Gastroesophageal sphincter (tissue), 4 donors: ENCODE data around the gene KCNJ11. TPM values are rescaled to one million over a fixed set of nuclear protein-coding genes. Genes with fewer than 3 reads are reported as not detected.
"Not testable (repeated sequence)": the region's sequence is repeated elsewhere in the genome, so short reads cannot be mapped to it uniquely, and the experiment has no call there.

Experiments
- ATAC-seq: fragments of 150-250 bp; one replicate; pipeline ENCODE4 v1.9.1; 2016; ENCODE audit warnings: mild to moderate bottlenecking, moderate library complexity
- H3K27ac ChIP-seq, 4 donors: fragments of 200-600 bp; sonication (generic) in 3 of 4; 1 replicate in 3 of 4; 2 replicates in 1 of 4; pipeline ENCODE4 v1.5.1; 2016 to 2019
- H3K27me3 ChIP-seq: fragments of 200-600 bp; sonication (generic); one replicate; pipeline ENCODE4 v1.5.1; 2019
- H3K36me3 ChIP-seq, 2 donors: fragments of 200-600 bp; sonication (generic); one replicate each; pipeline ENCODE4 v1.5.1; 2019; ENCODE audit warnings: control low read depth in 1 of 2
- H3K4me1 ChIP-seq, 3 donors: fragments of 200-600 bp; sonication (generic); 1 replicate in 2 of 3; 2 replicates in 1 of 3; pipeline ENCODE4 v1.5.1; 2016 to 2019; ENCODE audit warnings: control low read depth in 2 of 3
- H3K4me3 ChIP-seq, 2 donors: fragments of 200-600 bp; sonication (generic); one replicate each; pipeline ENCODE4 v1.5.1; 2019; ENCODE audit warnings: mild to moderate bottlenecking in 1 of 2, moderate library complexity in 1 of 2
- H3K9me3 ChIP-seq, 3 donors: fragments of 200-600 bp; sonication (generic); one replicate each; pipeline ENCODE4 v1.5.1; 2017 to 2019; ENCODE audit warnings: control low read depth in 2 of 3
- CTCF ChIP-seq, 4 experiments: fragments of 200-600 bp in 2 of 4; fragments of 450-650 bp in 2 of 4; sonication (generic) in 1 of 4; IDR thresholded peaks; one replicate each; pipeline ENCODE4 v1.5.1; 2017 to 2019; ENCODE audit warnings: antibody characterized with exemption in 4 of 4, mild to moderate bottlenecking in 2 of 4, moderate library complexity in 2 of 4
- EP300 ChIP-seq: sonication (generic); formaldehyde crosslinking; IDR thresholded peaks from one replicate; pipeline ENCODE4 v1.6.1; 2017; ENCODE audit warnings: antibody characterized with exemption, mild to moderate bottlenecking
- POLR2A ChIP-seq, 2 donors: fragments of 450-650 bp; IDR thresholded peaks; one replicate each; pipeline ENCODE4 v1.6.1; 2017; ENCODE audit warnings: antibody characterized with exemption in 2 of 2, mild to moderate bottlenecking in 2 of 2, moderate library complexity in 1 of 2
- POLR2AphosphoS5 ChIP-seq: sonication (generic); formaldehyde crosslinking; IDR thresholded peaks from one replicate; pipeline ENCODE4 v1.6.1; 2017; ENCODE audit warnings: antibody characterized with exemption
- WGBS, 2 donors: methylation state at CpG; one replicate each; pipeline ENCODE4 v1.1.5; 2018; ENCODE audit warnings: low coverage in 1 of 2; 5-methylcytosine and 5-hydroxymethylcytosine counted together
- total RNA-seq, 4 donors: library from RNA; depleted of rRNA; stranded (reverse); fragments of >200 nt; gene quantifications; one replicate each; pipeline ENCODE4 v1.1.0, GENCODE V29; 2016

Gene KCNJ11
- total RNA-seq, 4 donors from 2014 or later: 0.67 to 4.0 (median 2.8) TPM

DNA sequence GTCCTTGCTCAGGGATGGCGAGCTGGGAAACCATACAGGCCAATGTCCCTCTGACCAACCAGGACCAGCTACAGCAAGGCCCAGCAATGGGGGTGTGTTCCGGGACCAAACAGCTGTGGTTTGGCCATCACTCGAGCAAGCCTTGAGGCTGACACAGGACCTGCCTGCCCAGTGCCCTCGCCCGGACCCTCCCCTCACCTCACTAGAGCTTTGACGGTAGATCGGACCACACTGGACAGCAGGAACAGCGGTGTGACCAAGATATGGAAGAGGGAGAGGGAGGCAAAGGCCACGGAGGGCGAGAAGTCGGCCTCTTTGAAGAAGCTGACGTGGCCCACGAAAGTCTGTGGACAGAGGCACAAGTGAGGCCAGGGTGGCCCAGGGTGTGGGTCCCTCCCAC lies 42.2 kb upstream of the KCNJ11 start:
- ATAC-seq: no peak
- TF ChIP-seq EP300: no peak
- TF ChIP-seq CTCF (IDR thresholded peaks at IDR 0.05): no peak
- no peak for TF ChIP-seq POLR2AphosphoS5
- no peak for TF ChIP-seq POLR2A (IDR thresholded peaks at IDR 0.05)

GRCh38 chr11:17428925-17429324 lies 40.5 kb upstream of the KCNJ11 start:
- 87% methylated on average over 3 of the region's 3 CpGs; no CpG with 5 or more reads in 1 of the 2 donors for WGBS, 2 donors
- H3K4me3 ChIP-seq: no peak overlapping the region
- ATAC-seq: no peak
- no peak overlapping the region for H3K27ac ChIP-seq
- TF ChIP-seq EP300 (no peak), CTCF (IDR thresholded peaks at IDR 0.05) (no peak), POLR2A (IDR thresholded peaks at IDR 0.05) (no peak), POLR2AphosphoS5 (no peak)
- peaks cover 0 to 10% (median 0%) of the 10 kb centered on the region in 3 donors for H3K4me1 ChIP-seq
- peaks cover 7% of the 10 kb centered on the region for H3K27me3 ChIP-seq
- H3K36me3 ChIP-seq: no peaks in the 10 kb centered on the region
- H3K9me3 ChIP-seq: no peaks in the 10 kb centered on the region

More for the DNA sequence above, 42.2 kb upstream of the KCNJ11 start:
- Histone ChIP-seq H3K27ac (no peak overlapping the region), H3K36me3 (no peaks in the 10 kb centered on the region), H3K4me1 (peaks cover 0 to 10% (median 0%) of the 10 kb centered on the region in 3 donors), H3K9me3 (no peaks in the 10 kb centered on the region), H3K4me3 (no peak overlapping the region), H3K27me3 (peaks cover 7% of the 10 kb centered on the region)
- 69% methylated on average over 3 of the region's 13 CpGs; no CpG with 5 or more reads in 1 of the 2 donors for WGBS, 2 donors

DNA sequence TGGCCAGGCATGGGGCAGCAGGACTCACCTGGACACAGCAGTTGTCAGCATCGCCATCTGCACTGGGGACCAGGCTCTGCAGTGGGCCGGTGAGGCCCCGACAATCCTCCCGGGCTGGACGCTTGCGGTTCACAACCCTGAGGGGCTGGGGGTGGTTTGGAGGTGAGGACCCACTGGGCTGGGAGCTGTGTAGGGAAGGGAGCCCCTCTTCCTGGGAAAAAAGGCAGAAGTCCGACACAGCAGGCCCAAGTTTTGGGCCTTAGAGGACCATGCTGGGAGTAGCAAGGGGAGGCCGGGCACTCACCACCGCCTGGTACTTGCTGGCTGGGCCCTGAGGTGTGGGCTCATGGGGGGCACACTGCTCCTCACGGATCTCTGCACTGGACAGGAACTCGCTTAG lies 39.8 kb upstream of the KCNJ11 start:
- ATAC-seq: no peak
- peaks cover 7% of the 10 kb centered on the region for H3K27me3 ChIP-seq
- peaks cover 0 to 10% (median 0%) of the 10 kb centered on the region in 3 donors for H3K4me1 ChIP-seq
- 100% methylated on average over 1 of the region's 11 CpGs; no CpG with 5 or more reads in 1 of the 2 donors for WGBS, 2 donors
- no peak overlapping the region for H3K27ac ChIP-seq
- H3K9me3 ChIP-seq: no peaks in the 10 kb centered on the region
- H3K4me3 ChIP-seq: no peak overlapping the region
- TF ChIP-seq CTCF (IDR thresholded peaks at IDR 0.05): no peak
- no peak for TF ChIP-seq POLR2A (IDR thresholded peaks at IDR 0.05)
- no peak for TF ChIP-seq POLR2AphosphoS5
- no peaks in the 10 kb centered on the region for H3K36me3 ChIP-seq

GRCh38 chr11:17426233-17426632 lies 37.8 kb upstream of the KCNJ11 start:
- 85 to 93% methylated on average over 4 to 5 of the region's 5 CpGs for WGBS, 2 donors
- H3K36me3 ChIP-seq, ATAC-seq, H3K9me3 ChIP-seq, H3K4me3 ChIP-seq, H3K27ac ChIP-seq: not testable (repeated sequence)
- peaks cover 14% of the 10 kb centered on the region for H3K27me3 ChIP-seq
- H3K4me1 ChIP-seq: peaks cover 0 to 13% (median 0%) of the 10 kb centered on the region in 3 donors

DNA sequence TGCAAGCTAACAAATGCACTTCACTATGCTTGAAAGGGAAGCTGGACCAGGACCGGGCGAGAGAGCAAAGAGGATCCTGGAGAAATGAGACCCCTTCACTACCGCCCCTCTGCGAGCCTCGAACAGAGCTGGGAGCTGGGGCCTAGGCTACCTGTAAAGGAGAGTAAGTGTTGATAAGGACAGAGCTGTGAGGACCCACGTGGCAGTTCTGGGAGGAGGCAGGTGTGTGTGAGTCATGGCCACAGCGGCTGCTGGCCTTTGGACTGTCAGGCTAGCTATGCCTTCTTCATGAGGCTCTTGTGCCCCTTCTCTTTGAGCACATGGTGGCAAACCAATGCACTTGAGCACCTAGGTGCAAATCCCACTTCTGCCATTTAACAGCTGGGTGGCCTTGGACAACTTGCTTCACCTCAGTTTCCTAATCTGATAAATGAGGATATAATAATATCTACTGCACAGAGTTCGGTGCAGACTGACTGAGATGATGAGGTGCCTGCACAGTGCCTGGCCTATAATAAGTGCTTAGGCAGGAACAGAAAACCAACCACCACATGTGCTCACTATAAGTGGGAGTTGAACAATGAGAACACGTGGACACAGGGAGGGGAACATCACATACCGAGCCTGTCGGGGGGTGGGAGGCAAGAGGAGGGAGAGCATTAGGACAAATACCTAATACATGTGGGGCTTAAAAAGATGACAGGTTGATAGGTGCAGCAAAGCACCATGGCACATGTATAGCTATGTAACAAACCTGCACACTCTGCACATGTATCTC lies 35.3 kb upstream of the KCNJ11 start:
- Histone ChIP-seq H3K4me3 (no peak overlapping the region), H3K4me1 (peaks cover 0 to 5% (median 0%) of the 10 kb centered on the region in 3 donors), H3K27me3 (peaks cover 30% of the 10 kb centered on the region), H3K36me3 (no peaks in the 10 kb centered on the region), H3K27ac (no peak overlapping the region), H3K9me3 (no peaks in the 10 kb centered on the region)
- TF ChIP-seq POLR2A (IDR thresholded peaks at IDR 0.05): no peak
- TF ChIP-seq CTCF (IDR thresholded peaks at IDR 0.05): no peak
- no peak for TF ChIP-seq POLR2AphosphoS5
- TF ChIP-seq EP300: no peak
- ATAC-seq: no peak
- WGBS, 2 donors: 59 to 60% methylated on average over 2 to 6 of the region's 11 CpGs
